Measurements from ENCODE around the gene ADH1A.
"Not testable (repeated sequence)": the region's sequence is repeated elsewhere in the genome, so short reads cannot be mapped to it uniquely, and the experiment has no call there.

The ADH1A gene

GRCh38 chr4:99281261-99281660 is 9.5 kb downstream of the ADH1A start:
- DNase-seq (ENCODE audit: low read depth, low spot score) = no peak

- no peak for DNase-seq (ENCODE audit: low read depth, low spot score)
Observed at GRCh38 chr4:99276417-99276816, 14.4 kb downstream of the ADH1A start.

GRCh38 chr4:99275885-99276284 is 14.9 kb downstream of the ADH1A start:
- DNase-seq (ENCODE audit: low read depth, low spot score) = no peak

GRCh38 chr4:99275050-99275449 is 15.7 kb downstream of the ADH1A start:
- no peak for DNase-seq (ENCODE audit: low read depth, low spot score)

GRCh38 chr4:99273704-99274103 is 17.1 kb downstream of the ADH1A start:
- DNase-seq (ENCODE audit: low read depth, low spot score) = no peak

- no peak for DNase-seq (ENCODE audit: low read depth, low spot score)
Observed at GRCh38 chr4:99264927-99265326, 25.9 kb downstream of the ADH1A start.

GRCh38 chr4:99252746-99253145 is 38.0 kb downstream of the ADH1A start:
- DNase-seq (ENCODE audit: low read depth, low spot score) = no peak

GRCh38 chr4:99248714-99249113 is 42.1 kb downstream of the ADH1A start:
- DNase-seq (ENCODE audit: low read depth, low spot score) = no peak

- no peak for DNase-seq (ENCODE audit: low read depth, low spot score)
Observed at GRCh38 chr4:99235955-99236354, 54.8 kb downstream of the ADH1A start.

GRCh38 chr4:99234331-99235010 is 56.3 kb downstream of the ADH1A start:
- no peak for DNase-seq (ENCODE audit: low read depth, low spot score)

GRCh38 chr4:99233397-99233796 is 57.4 kb downstream of the ADH1A start:
- not testable (repeated sequence) for DNase-seq (ENCODE audit: low read depth, low spot score)

- DNase-seq (ENCODE audit: low read depth, low spot score) = not testable (repeated sequence)
Observed at GRCh38 chr4:99228706-99229105, 62.1 kb downstream of the ADH1A start.

- DNase-seq (ENCODE audit: low read depth, low spot score) = not testable (repeated sequence)
Observed at GRCh38 chr4:99227646-99228045, 63.1 kb downstream of the ADH1A start.
